Memory B cell (primary cell): ENCODE data around the gene KIAA0232.

Experiments
- ATAC-seq: fragments of 150-1000 bp; cut with Tn5 transposase; 2 replicates; pipeline ENCODE4 v1.10.0; 2021; ENCODE audit warnings: low read depth, mild to moderate bottlenecking, moderate library complexity
- DNase-seq, 2 donors: peaks; one replicate each; pipeline ENCODE4 v3.0.0; 2022; ENCODE audit warnings: low spot score in 2 of 2
- H3K27ac Mint-ChIP-seq: one replicate; pipeline ENCODE4 v1.8.0; 2022; ENCODE audit warnings: mild to moderate bottlenecking, moderate library complexity, mixed read lengths
- H3K27me3 Mint-ChIP-seq: one replicate; pipeline ENCODE4 v1.8.0; 2022; ENCODE audit warnings: mixed read lengths
- H3K36me3 Mint-ChIP-seq: one replicate; pipeline ENCODE4 v1.8.0; 2022; ENCODE audit warnings: mild to moderate bottlenecking, mixed read lengths
- H3K4me1 Mint-ChIP-seq: one replicate; pipeline ENCODE4 v1.8.0; 2022; ENCODE audit warnings: mixed read lengths
- H3K4me3 Mint-ChIP-seq: one replicate; pipeline ENCODE4 v1.8.0; 2022; ENCODE audit warnings: mild to moderate bottlenecking, moderate library complexity, mixed read lengths
- H3K9me3 Mint-ChIP-seq: one replicate; pipeline ENCODE4 v1.8.0; 2022; ENCODE audit warnings: mixed read lengths

Gene KIAA0232

DNA sequence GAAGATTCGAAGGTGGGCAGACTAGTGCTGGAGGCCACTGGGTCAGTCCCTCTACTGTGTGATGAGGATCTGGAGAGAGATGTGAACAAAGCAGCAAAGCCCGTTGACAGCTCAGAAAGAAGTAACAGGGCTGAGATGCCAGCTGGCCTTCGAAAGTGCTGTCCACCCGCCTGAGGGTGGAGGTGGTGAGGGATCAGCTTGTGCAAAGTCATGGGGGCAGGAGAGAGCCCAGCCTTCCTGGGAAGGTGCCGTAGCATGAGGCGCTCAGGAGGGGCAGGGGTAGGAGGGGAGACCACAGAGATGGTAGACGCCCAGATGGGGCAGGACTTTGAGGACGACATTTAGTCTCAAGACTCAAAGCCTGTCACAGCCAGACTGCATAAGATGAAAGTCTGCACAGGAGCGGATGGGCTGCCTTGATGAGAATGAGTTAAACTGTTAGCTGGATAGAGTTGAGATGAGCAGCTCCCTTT, 146.8 kb downstream of the KIAA0232 start:
- Mint-ChIP-seq H3K4me1 (peaks cover 53% of the 10 kb centered on the region), H3K36me3 (peaks cover 34% of the 10 kb centered on the region), H3K27ac (no peak overlapping the region), H3K9me3 (peaks cover 4% of the 10 kb centered on the region), H3K27me3 (no peaks in the 10 kb centered on the region), H3K4me3 (no peak overlapping the region)
- no peak for ATAC-seq
- no peak for DNase-seq

DNA sequence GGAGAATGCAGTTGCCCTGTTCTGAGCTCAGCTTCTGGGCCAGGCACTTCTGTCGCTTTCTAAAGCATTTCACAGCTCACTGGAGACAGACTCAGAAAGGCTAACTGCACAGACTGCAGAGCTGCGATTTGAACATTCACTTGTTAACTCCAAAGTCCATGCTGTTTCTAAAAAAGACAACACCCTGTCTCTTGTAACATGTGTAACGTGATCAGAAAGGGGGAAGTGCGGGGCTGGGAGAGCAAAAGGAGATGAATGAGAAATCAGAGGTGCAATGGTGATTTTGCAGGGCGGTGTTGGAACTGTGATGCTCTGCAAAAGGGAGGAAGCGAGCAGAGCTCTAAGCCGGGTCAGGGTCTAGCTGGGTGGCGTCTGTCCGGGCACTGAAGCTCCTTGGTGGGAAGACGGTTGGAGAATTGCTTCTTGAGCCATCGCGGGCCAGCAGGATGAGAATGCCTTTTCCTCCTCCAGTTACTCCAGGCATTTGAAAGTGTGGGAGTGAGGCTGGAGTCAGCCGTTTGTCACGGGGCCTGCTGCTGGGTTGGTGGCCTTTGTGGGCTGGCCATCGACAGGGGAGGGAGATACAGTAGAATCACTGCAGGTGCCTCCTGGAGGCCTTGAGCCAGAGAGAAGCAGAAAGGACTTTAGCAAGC, 147.4 kb downstream of the KIAA0232 start:
- Mint-ChIP-seq H3K9me3 (peaks cover 4% of the 10 kb centered on the region), H3K36me3 (peaks cover 32% of the 10 kb centered on the region), H3K4me1 (peaks cover 53% of the 10 kb centered on the region), H3K27ac (no peak overlapping the region), H3K4me3 (no peak overlapping the region), H3K27me3 (no peaks in the 10 kb centered on the region)
- ATAC-seq, result no peak
- DNase-seq, result no peak

DNA sequence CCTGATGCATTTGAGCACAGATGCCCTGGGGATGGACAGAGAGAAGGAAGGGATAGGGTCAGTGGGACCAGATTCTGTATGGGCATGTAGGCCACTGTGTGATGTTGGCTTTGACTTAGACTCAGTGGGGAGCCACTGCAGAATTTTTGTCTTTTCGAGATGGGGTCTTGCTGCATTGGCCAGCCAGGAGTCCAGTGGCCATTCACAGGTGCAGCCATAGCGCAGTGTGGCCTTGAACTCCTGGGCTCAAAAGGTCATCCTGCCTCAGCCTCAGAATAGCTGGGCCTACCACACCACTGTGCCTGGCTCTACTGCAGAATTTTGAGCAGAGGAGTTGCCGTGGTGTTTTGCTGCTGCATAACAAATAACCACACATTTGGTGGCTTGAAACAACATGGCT, 149.9 kb downstream of the KIAA0232 start:
- H3K4me1 Mint-ChIP-seq, result peaks cover 47% of the 10 kb centered on the region
- H3K27ac Mint-ChIP-seq, result no peak overlapping the region
- no peak overlapping the region for H3K4me3 Mint-ChIP-seq
- H3K27me3 Mint-ChIP-seq, result no peaks in the 10 kb centered on the region
- peaks cover 26% of the 10 kb centered on the region for H3K36me3 Mint-ChIP-seq
- DNase-seq (no peak), ATAC-seq (no peak)
- H3K9me3 Mint-ChIP-seq, result peaks cover 7% of the 10 kb centered on the region

DNA sequence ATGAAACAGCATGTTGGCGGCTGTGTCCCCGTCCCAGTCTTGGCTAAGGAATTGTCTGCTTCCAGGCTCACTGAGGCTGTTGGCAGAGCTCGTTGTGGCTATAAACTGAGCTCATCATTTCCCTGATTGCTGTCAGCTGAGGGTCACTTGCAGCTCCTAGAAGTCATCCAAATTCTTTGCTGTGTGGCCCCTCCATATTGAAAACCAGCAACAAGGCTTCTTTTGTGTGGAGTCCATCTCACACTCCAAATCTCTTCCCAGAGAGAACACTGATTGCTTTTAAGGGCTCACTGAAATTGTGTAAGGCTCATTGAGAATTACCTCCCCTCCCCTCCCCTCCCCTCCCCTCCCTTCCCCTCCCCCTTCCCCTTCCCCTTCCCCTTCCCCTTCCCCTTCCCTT, 150.4 kb downstream of the KIAA0232 start:
- Mint-ChIP-seq H3K9me3 (peaks cover 8% of the 10 kb centered on the region), H3K4me1 (peaks cover 48% of the 10 kb centered on the region), H3K4me3 (no peak overlapping the region), H3K27ac (no peak overlapping the region), H3K36me3 (peaks cover 28% of the 10 kb centered on the region), H3K27me3 (no peaks in the 10 kb centered on the region)
- no peak for ATAC-seq
- no peak for DNase-seq
